Islet precursor cell (in vitro differentiated cells): ENCODE measurements around the gene ZNF428.
"Not testable (repeated sequence)": the region's sequence is repeated elsewhere in the genome, so short reads cannot be mapped to it uniquely, and the experiment has no call there.

Experiments
- DNase-seq: peaks from one replicate; pipeline ENCODE4 v3.0.0-alpha.2; 2018

The ZNF428 gene

GRCh38 chr19:43639519-43640423, 20.3 kb upstream of the ZNF428 start, which contains the start of gene CADM4:
Gene CADM4 (minus strand): TSS chr19:43639850. CDS start chr19:43639790, 60 bp downstream.
- peak; percentile 55 for DNase-seq

GRCh38 chr19:43638995-43639518, 19.6 kb upstream of the ZNF428 start:
- no peak for DNase-seq

- DNase-seq = no peak
Observed at GRCh38 chr19:43638214-43638994, 19.0 kb upstream of the ZNF428 start.

GRCh38 chr19:43636121-43636683, 16.8 kb upstream of the ZNF428 start:
- DNase-seq = peak; percentile 58

- not testable (repeated sequence) for DNase-seq
Observed at GRCh38 chr19:43635561-43635940, 16.1 kb upstream of the ZNF428 start.

GRCh38 chr19:43634872-43635560, 15.6 kb upstream of the ZNF428 start:
- DNase-seq = peak; percentile 60

GRCh38 chr19:43634506-43634871, 15.1 kb upstream of the ZNF428 start:
- no peak for DNase-seq

GRCh38 chr19:43634068-43634467, 14.6 kb upstream of the ZNF428 start:
- no peak for DNase-seq

GRCh38 chr19:43633520-43633919, 14.1 kb upstream of the ZNF428 start:
- no peak for DNase-seq

GRCh38 chr19:43631491-43631890, 12.1 kb upstream of the ZNF428 start:
- DNase-seq = no peak

GRCh38 chr19:43628646-43629326, 9.4 kb upstream of the ZNF428 start:
- DNase-seq = no peak

- no peak for DNase-seq
Observed at GRCh38 chr19:43626838-43627237, 7.4 kb upstream of the ZNF428 start.

- peak; percentile 70 for DNase-seq
Observed at GRCh38 chr19:43625918-43626579, 6.6 kb upstream of the ZNF428 start.

- DNase-seq = peak; percentile 92
Observed at GRCh38 chr19:43624933-43625332, 5.5 kb upstream of the ZNF428 start.

- peak; percentile 67 for DNase-seq
Observed at GRCh38 chr19:43623889-43624670, 4.7 kb upstream of the ZNF428 start.

GRCh38 chr19:43622956-43623355, 3.5 kb upstream of the ZNF428 start:
- DNase-seq = no peak

- DNase-seq = no peak
Observed at GRCh38 chr19:43622070-43622469, 2.6 kb upstream of the ZNF428 start.

- DNase-seq = no peak
Observed at GRCh38 chr19:43620061-43621001, 902 bp upstream of the ZNF428 start.

- no peak for DNase-seq
Observed at GRCh38 chr19:43618921-43619261, 538 bp downstream of the ZNF428 start.

- DNase-seq = no peak
Observed at GRCh38 chr19:43616954-43617353, 2.5 kb downstream of the ZNF428 start.
